AG08395 (cell line): ENCODE measurements around the gene PDE8A.
A peak's percentile ranks its signal among the peaks of the same experiment; 100 is the strongest.

Experiments used
- DNase-seq: peaks from one replicate; pipeline ENCODE4 v3.0.0; 2012; ENCODE audit warnings: mixed read lengths, low spot score

The PDE8A gene

GRCh38 chr15:85035980-85036379 lies 54.3 kb downstream of the PDE8A start:
- no peak for DNase-seq

- DNase-seq = no peak
Measured at GRCh38 chr15:85036716-85037115, 55.1 kb downstream of the PDE8A start.

- DNase-seq = no peak
Measured at GRCh38 chr15:85037641-85038040, 56.0 kb downstream of the PDE8A start.

GRCh38 chr15:85041230-85041629 lies 59.6 kb downstream of the PDE8A start:
- no peak for DNase-seq

GRCh38 chr15:85044251-85044853 lies 62.7 kb downstream of the PDE8A start:
- peak; percentile 60 for DNase-seq

GRCh38 chr15:85044894-85045293 lies 63.2 kb downstream of the PDE8A start:
- no peak for DNase-seq

GRCh38 chr15:85045615-85046014 lies 64.0 kb downstream of the PDE8A start:
- DNase-seq = no peak

- DNase-seq = peak; percentile 62
Measured at GRCh38 chr15:85047271-85047948, 65.8 kb downstream of the PDE8A start.

- DNase-seq = no peak
Measured at GRCh38 chr15:85048430-85048829, 66.8 kb downstream of the PDE8A start.

- DNase-seq = no peak
Measured at GRCh38 chr15:85049805-85050204, 68.1 kb downstream of the PDE8A start.

- no peak for DNase-seq
Measured at GRCh38 chr15:85059734-85060133, 78.1 kb downstream of the PDE8A start.

- DNase-seq = no peak
Measured at GRCh38 chr15:85062560-85062959, 80.9 kb downstream of the PDE8A start.

- DNase-seq = no peak
Measured at GRCh38 chr15:85063088-85063487, 81.4 kb downstream of the PDE8A start.

GRCh38 chr15:85063522-85064079 lies 81.9 kb downstream of the PDE8A start:
- no peak for DNase-seq

- no peak for DNase-seq
Measured at GRCh38 chr15:85064710-85065109, 83.1 kb downstream of the PDE8A start.

- no peak for DNase-seq
Measured at GRCh38 chr15:85071061-85071460, 89.4 kb downstream of the PDE8A start.

GRCh38 chr15:85071504-85071903 lies 89.8 kb downstream of the PDE8A start:
- DNase-seq = no peak

- no peak for DNase-seq
Measured at GRCh38 chr15:85072917-85073316, 91.3 kb downstream of the PDE8A start.

GRCh38 chr15:85073556-85074194 lies 92.0 kb downstream of the PDE8A start:
- no peak for DNase-seq

- DNase-seq = no peak
Measured at GRCh38 chr15:85086855-85087254, 105.2 kb downstream of the PDE8A start.

- no peak for DNase-seq
Measured at GRCh38 chr15:85088300-85088699, 106.6 kb downstream of the PDE8A start.

- no peak for DNase-seq
Measured at GRCh38 chr15:85089929-85090597, 108.4 kb downstream of the PDE8A start.

- no peak for DNase-seq
Measured at GRCh38 chr15:85091990-85092389, 110.3 kb downstream of the PDE8A start.
